Measurements from ENCODE around the gene DNER.
"Not testable (repeated sequence)": the region's sequence is repeated elsewhere in the genome, so short reads cannot be mapped to it uniquely, and the experiment has no call there.

The DNER gene

DNA sequence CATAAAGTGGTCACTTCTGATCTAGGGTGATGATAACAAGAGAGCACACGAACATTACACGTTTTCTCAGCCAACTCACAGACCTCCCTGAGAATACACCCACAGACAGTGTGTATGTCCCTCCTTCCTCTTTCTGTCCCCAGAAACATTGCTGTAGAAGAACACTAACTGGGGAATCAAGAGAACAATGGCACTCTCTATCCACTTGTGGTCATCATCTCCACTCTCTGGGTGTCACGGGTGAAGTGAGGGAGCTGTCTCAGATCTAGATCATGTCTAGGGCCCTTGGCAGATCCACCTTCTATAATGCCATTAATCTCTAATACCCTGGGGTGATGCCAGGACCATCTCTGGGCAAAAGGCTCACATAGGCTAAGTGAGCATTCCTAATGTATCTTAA lies 97.9 kb downstream of the DNER start:
- no peak for DNase-seq (ENCODE audit: low read depth)

DNA sequence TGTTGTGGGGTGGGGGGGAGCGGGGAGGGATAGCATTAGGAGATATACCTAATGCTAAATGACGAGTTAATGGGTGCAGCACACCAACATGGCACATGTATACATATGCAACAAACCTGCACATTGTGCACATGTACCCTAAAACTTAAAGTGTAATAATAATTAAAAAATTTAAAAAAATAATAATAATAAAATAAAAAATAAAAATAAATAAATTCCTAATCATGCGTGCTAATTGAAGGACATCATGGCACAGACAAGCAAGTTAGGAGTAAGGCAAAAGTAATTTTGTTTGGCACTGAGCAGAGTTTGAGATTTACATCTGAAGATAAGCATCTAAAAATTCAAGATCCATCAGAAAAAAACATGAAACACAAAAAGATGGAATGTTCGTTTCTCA lies 100.3 kb downstream of the DNER start:
- DNase-seq (ENCODE audit: low read depth): not testable (repeated sequence)

DNA sequence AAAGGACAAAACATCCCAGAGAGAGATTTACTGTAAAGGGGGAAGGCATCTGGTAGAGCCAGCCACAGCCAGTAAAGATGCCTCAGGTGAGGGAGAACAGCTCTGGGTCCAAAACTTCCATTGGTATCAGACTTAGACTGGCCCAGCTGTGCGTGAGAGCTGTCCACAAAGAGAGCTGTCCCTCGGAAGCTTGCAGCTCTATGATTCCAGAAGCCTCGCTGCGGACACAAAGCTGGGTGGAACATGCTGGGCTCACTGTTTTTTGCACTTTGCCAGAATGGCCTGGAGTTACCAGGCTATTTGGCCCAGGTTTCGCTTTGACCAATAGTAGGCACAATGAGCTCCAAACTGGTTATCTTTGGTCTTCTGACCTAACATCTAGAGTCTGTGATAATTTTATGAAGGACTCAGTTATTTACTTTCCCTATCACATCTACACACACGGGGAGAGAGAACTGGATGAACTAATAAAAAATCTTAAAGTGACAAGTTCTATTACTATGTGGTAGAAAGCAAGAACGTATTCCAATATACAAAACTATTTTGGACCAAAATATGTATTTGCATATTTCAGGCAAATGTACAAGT lies 101.9 kb downstream of the DNER start:
- no peak for DNase-seq (ENCODE audit: low read depth)

DNA sequence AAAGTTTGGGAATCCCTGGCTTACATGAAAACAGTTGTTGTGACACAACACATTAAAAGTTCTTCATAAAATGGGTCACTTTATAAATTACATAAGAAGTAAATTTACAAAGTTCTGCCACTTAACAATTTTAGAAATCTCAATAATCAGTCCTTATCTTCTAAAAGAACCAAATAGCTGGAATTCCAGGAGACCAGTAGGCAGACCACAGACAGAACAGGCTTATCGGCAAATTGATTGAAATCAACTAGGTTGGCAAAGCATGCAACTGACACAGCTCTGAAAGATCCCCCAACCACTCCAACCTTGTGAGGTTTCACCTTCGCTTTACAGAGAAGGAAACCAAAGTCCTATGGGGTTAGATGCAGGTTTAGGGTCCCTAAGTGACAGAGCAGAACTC lies 103.0 kb downstream of the DNER start:
- DNase-seq (ENCODE audit: low read depth): no peak

DNA sequence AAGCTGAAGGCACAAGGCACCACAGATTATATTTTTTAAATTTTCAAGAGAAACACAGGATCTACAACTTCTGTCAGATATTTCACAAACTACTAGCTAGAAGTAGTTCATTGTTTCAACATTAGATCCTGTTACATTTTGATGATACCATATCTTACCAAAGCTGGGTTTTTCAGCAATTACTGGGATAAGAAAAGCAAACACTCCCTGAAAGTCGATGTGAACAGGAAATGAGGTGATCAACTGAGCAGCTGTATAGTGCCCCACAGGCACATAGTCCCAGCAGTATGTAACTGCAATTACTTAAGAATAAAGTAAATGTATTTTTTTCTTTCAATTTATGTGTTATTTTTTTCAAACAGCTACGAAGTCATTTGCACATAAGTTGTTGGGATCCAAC lies 103.5 kb downstream of the DNER start:
- no peak for DNase-seq (ENCODE audit: low read depth)

DNA sequence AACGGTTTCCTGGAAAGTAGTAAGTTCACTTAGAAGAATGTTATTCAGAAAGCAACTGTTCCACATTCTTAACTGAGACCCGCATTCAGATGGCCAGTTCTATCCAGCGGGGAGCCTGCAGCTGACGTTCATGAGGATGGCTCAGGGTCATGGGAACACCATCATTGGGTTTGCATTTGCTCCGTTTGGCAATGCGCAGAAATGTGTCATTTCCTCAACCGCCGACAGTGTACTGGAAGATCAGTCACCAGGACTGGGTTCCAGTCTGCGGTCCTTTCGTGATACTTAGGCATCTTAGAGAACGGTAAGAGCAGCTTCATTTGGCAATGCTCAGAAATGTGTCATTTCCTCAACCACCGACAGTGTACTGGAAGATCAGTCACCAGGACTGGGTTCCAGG lies 104.0 kb downstream of the DNER start:
- DNase-seq (ENCODE audit: low read depth): no peak

DNA sequence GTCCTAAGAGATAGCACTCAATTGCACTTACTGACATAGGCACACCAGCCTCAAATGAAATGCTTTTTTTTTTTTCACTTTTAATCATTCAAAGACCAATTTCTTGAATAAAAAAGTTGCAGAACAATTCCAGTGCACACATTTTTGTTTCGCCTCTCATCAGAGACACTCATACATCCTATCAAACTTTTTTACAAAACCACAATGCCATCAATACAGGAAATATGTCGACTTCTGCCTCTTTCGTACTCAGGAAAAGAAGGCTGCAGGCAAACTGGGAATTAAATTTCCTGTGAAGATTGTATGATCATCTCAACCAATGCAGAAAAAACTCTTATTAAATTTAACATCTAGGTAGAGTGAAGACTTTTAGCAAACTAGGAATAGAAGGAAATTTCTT lies 112.4 kb downstream of the DNER start:
- no peak for DNase-seq (ENCODE audit: low read depth)

DNA sequence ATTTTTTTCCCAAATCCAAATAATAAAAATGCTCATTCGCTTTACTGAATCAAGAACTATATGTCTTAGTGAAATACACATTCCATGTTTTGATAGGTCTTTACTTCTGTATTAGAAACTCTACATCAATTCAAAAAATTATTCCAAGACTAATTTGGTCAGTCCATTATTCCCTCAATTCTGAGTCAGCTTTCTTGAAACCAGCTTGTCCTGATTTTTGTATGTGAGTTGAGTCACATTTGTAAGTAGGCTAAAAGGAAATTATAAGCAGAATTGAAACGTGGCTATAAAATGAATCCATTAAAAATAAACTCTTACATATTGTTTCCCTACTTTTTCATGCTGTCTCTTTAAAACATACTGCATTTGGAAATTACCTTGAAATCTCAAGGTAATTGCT lies 113.0 kb downstream of the DNER start:
- no peak for DNase-seq (ENCODE audit: low read depth)

DNA sequence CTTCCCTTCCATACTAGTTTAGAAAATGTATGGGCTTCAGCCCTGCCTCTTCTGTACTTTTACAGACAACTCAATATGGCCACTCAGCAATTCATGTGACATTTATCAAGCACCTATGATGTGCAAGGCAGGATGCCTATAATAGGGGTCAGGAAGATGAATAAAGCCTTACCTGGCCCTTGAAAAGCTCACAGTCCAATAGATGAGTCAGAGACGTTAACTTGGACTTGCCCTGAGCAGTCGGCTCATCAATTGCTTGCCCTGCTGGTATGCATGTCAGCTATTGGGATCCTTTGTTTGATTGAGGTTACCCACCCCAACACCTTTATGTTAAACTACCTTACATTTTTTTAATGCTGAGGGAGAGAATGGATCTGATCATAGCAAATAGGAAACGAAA lies 116.1 kb downstream of the DNER start:
- DNase-seq (ENCODE audit: low read depth): no peak

DNA sequence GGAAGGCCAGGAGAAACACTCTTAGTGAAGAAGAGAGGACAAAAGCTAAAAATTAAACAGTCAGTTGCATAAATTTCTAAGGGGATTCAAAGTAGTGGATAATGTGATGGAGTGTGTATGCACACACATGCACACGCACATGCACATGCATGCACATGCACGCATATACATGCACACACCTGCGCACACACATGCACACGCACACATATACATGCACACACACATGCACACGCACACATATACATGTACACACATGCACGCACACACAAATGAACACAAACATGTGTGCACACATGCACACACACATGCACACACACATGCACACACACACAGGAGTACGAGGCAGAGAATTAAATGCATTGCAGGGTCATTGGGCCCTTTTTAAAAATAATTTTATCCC lies 117.6 kb downstream of the DNER start:
- DNase-seq (ENCODE audit: low read depth): no peak

DNA sequence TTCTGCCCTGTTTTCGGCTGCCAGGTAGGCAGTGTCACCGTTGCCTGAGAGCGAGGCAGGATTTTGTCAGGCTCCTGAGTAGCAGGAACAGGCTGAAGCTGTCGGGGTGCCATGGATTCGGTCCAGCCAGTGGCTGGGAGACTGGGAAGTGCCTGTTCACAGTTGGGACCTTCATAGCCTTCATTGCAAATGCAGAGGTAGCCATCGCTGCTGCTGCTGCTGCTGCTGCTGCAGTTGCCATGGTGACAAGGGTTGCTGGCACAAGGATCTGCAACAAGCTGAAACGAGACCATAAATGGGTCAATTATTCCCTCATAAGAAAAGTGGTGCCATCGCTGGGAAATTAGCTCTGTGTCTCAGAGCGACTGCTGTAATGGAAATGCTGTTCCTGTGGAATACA lies 122.7 kb downstream of the DNER start:
- DNase-seq (ENCODE audit: low read depth): no peak

DNA sequence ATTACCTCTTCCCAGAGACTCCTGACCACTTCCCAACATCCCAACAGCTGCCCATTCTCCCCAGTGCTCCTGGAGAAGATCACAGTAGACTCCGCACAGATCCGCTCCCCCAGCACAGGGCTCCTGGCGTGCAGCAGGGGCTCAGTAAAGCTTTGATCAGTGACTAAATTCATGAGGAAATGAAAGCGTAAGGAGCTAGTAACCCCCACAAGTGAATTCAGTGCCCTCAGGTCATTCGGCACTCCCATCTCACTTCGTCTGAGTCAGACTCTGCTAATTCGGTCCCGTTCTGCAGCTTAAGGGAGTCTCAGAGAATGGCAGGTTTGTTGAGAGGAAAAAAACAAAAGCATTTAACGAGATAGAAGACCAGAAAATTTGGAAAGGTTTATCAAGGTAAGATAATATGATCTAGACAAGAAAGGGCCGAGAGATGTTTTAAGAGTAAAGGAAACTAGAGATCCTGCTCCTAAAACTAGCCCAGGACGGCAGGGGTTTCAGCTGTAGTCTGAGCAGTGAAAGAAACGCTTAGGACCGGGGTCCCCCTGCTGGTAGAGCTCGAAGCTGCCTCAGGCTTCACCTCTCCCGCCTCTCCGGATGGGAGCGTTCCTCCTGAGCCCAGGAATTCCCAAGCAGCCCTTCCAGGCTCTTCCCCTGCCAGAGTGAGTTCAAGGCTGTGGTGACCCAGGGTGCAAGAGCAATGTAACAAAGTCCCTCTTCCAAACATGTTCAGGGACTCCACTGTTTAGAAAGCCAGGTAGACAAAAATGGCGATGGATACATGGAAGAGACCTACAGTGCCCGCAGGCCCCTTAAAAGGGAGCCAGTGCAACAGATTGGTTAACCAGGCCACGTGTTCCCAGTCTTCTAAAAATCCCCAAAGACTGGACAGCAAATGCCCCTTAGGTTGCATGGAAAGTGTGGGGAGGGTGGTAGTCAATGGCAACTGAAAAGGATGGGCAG lies 127.3 kb downstream of the DNER start:
- peak; percentile 15 for DNase-seq (ENCODE audit: low read depth)

DNA sequence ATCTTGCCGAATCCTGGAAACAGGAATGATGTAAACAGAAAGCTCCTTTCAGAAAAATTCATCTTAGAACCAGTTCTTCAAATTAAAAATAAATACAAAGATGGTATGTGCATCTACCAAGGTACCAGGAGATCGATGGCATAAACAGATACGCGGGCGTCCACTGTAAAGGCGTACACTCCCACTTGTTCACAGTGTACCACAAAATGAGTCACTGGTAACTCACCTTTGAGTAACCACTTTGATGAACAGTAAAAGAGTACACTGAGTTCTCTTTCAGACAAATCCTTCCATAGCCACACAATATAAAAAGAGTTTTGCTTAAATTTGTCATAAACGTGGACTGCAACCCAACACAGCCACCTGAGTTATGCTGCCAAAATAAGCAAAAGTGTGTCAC lies 128.3 kb downstream of the DNER start:
- DNase-seq (ENCODE audit: low read depth): no peak

DNA sequence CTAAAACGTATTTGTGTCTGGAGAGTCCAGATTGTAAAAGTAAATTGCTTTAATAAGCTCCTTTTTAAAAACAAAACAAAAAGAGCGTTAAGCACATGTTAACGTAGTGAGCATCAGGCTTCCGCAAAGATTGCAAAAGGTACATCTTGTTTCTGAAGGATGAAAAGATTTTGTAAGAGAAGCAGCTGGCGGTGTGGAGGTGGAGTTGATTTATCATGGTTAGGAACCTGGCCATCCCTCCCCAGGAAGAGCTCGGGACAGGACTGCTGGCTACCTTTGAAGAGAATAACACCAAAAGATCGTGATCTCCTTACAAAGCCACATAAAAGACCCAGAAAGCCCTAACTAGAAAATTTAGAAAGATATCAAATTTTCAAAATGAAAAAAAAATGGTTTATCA lies 132.2 kb downstream of the DNER start:
- no peak for DNase-seq (ENCODE audit: low read depth)

DNA sequence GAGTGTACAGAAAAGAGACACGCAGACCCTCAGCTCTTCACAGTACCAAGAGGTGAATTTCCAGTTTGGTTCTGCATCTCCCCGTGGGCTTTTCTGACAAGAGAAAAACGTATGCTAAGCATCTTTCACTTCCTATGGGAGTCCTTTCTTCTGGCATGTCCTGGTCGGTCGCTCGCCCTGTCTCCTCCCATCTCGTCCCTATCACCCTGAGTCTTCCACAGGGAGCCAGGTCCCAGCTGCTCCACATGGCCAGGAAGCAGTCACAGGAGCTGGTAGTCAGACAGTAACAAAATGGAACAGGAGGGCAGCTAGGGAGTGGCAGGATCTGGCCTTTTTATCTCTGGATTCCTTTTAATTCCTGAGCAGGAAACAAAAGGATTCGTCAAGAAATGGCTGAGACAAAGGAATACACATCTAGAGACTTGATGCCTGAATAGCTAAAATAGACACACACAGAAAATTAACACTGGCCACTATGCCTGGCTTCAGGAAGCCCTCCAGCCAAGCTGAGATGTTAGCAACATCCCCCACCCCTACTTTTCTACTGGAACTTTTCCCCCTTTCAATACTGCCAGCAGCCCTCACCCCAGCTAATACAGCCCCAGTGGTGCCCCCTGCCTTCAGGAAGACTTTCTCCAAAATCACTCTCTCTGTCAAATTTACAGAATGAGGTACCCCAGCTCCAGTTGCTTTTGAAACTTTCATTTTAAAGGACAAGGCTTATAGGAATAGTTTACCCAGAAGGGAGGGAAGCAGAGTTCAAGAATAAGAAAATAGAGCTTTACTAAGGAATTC lies 136.1 kb downstream of the DNER start:
- no peak for DNase-seq (ENCODE audit: low read depth)

DNA sequence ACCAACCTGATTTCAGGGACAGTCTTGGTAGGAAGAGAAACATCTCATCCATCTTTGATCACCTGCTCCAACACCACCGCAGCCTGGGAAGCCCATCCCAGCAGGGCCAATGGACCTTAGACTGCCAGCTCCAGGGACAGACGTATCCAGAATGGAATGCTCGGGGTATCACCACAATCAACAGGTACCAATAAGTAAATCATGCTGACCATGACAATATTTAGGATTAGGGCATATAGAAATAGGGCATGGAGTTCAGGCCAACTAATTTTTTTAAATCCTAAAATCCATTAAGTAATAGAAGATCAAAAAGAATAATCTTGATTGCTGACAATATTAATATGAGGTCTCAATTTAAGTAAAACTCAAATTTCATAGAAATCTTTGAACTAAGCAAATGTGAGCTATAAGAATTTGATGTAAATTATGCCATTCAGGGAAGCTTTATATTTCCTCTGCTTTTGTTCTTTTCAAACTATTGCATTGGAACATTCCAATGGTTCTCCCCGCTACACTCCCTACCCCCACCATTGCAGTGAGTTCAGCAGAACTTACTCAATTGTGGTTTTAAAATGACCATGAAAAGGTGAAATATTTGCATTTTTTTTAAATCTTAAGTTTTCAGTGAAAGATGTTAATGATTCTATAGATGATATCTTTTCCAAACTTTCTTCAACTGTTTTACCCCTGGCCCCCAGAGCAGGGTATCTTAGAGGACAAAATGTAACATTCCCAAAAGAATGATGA lies 138.6 kb downstream of the DNER start:
- no peak for DNase-seq (ENCODE audit: low read depth)

DNA sequence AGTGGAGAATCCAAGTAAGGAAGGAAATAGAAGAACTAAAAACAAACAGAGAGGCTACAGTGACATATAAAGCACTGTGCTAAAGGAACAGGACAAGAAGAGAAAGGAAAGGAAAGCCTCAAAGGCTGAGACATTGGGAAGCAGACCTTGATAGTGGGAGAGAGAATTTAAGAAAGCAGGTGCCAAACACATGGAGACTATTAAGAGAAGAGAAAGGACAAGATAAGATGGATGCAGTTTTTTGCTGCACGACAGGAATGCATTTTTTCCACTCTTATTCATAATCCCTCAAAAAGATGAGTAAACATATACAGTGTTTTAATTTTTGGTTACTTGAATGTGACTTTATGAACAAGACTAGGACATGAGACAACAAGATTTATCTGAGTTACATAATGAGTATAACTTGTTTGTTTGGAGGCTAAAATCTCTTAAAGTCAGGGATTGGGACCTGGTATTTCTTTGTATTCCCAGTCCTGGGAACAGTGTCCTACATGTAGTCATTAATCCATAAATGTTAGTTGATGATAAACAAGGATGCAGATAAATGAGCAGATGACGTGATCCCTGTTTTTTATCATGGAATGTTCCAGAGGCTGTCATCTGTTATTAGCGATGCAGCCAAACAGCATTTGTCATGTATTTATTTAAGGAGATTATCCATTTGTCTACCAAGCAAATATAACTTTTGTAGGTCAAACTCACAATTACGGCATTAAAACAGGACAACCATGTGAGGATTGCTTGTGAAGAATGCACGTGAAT lies 141.7 kb downstream of the DNER start:
- no peak for DNase-seq (ENCODE audit: low read depth)

DNA sequence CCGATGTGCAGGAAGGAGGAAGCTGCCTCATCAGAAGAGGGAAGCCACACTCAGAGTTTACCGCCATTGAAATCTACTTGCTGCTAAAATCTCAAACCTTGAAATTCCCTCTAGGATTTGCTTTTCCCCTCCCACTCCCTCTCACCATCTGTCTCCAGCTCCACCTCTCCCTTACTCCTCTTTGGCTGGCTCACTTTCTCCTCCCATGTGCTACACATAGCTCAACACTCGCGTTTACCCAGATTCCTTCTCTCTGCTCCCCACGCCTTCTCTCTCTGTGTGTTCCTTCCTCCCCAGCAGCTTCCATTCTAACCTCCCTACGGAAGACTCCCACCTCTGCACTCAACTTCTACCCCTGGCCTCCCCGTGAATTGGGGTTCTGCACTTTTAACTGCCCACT lies 143.1 kb downstream of the DNER start:
- no peak for DNase-seq (ENCODE audit: low read depth)

DNA sequence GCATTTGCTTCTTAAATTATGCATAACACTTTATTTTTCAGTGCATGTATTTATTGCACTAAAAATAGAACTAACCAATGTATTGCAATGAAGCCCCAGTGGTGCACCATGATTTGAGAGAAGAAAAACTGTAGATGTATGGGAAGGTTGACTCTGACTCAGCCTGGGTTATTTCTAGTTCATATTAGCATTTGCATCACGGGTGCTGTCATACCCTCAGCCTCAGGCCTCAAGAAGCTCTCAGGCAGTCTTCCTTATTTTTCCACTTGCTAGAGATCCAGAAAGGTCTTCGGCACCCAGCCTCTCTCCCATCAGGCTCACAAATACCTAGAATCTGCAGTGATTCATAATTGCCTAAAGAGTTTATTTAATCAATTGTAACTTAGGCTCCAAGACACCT lies 148.0 kb downstream of the DNER start:
- no peak for DNase-seq (ENCODE audit: low read depth)

DNA sequence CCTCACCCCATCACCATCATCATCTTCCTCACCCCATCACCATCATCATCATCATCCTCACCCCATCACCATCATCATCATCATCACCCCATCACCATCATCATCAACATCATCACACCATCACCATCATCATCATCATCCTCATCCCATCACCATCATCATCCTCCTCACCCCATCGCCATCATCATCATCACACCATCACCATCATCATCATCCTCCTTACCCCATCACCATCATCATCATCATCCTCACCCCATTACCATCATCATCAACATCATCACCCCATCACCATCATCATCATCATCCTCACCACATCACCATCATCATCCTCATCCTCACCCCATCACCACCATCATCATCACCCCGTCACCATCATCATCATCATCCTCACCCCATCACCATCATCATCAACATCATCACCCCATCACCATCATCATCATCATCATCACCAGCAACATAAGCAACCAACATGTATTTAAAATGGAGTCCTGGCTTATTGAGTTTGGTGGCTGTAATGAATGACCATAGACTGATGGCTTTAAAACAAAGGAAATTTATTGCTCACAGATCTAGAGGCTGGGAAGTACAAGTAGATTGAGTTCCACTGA lies 150.0 kb downstream of the DNER start:
- DNase-seq (ENCODE audit: low read depth): no peak

DNA sequence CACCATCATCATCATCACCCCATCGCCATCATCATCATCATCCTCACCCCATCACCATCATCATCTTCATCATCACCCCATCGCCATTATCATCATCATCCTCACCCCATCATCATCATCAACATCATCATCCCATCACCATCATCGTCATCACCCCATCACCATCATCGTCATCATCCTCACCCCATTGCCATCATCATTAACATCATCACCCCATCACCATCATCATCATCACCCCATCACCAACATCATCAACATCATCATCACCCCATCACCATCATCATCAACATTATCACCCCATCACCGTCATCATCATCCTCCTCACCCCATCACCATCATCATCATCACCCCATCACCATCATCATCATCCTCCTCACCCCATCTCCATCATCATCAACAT lies 151.0 kb downstream of the DNER start:
- DNase-seq (ENCODE audit: low read depth): no peak
